ENCODE data around the gene SH3GL3. TPM values are rescaled to one million over a fixed set of nuclear protein-coding genes. Genes with fewer than 3 reads are reported as not detected.

The SH3GL3 gene
- total RNA-seq, 2 experiments from 2014 or later: not detected

GRCh38 chr15:83653288-83653638 lies 206.1 kb downstream of the SH3GL3 start:
- no peaks in the 10 kb centered on the region for H3K4me1 ChIP-seq (ENCODE audit: insufficient read depth, low read length, poor library complexity, severe bottlenecking)
- H2AFZ ChIP-seq (ENCODE audit: low read length): no peak overlapping the region
- POLR2A ChIA-PET: no interaction called here
- H3K79me2 ChIP-seq (ENCODE audit: insufficient read depth, low read depth, low read length): no peaks in the 10 kb centered on the region
- no peaks in the 10 kb centered on the region for H3K9me3 ChIP-seq (ENCODE audit: low read length)
- no peak overlapping the region for H3K4me3 ChIP-seq (ENCODE audit: low read depth, low read length, poor library complexity, severe bottlenecking)
- intact Hi-C loops (cut with micrococcal nuclease; ENCODE audit: unreplicated experiment): no loop called here
- H3K4me2 ChIP-seq (ENCODE audit: low read length): no peak overlapping the region
- BruUV-seq (replicated peaks): no TSS peak
- H3K27ac ChIP-seq (ENCODE audit: low read depth, low read length, poor library complexity, severe bottlenecking): no peak overlapping the region
- TF ChIP-seq EZH2phosphoT487 (IDR thresholded peaks at IDR 0.05; ENCODE audit: borderline replicate concordance, low read depth, low read length): no peak
- no peak for TF ChIP-seq CTCF (conservative IDR thresholded peaks at IDR 0.05; ENCODE audit: low read length)
- H4K20me1 ChIP-seq (ENCODE audit: insufficient read depth, low read length): no peaks in the 10 kb centered on the region
- CTCF ChIA-PET (ENCODE audit: unreplicated experiment): no interaction called here
- DNase-seq (ENCODE audit: low spot score): no peak
- H3K9me2 ChIP-seq (ENCODE audit: insufficient read depth, low read length): no peaks in the 10 kb centered on the region
- no peaks in the 10 kb centered on the region for H3K36me3 ChIP-seq (ENCODE audit: insufficient read depth, low read length)

DNA sequence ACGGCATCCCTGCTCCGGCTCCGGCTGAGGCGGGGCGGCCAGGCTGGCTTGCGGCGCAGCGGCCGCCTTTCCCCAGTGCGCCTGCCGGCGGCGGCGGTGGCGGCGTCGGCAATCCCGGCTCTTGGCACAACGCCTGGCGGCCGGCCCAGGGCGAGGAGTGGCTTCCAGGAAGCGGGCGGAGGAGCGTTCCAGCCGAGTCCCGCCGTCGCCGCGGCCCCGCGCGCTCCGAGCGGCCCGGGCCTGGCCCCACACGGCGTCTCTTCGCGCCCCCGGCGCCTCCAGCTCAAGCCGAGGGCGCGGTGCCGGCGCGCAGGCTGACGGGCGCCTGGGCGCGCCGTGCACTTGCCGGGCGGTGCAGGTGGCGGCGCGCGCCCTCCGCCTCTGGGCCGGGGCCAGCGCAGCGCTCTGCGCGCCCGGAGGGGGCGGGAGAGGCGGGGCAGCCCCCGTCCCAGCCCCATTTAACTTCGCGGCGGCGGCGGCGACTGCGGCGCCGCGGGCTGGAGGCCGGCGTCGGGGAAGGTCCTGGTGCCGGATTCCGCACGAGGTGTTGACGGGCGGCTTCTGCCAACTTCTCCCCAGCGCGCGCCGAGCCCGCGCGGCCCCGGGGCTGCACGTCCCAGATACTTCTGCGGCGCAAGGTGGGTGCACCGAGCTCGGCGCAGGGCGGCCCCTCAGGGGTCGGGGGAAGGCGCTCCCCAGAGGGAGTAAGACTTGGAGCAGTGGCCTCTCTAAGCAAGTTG lies 206.7 kb downstream of the SH3GL3 start, which contains the start of gene ADAMTSL3:
Gene ADAMTSL3, plus strand, starts transcription at position 485 of the 740 bp plus-strand sequence. CDS start 1,639 bp downstream, outside the sequence.
- Histone ChIP-seq H3K9me3 (ENCODE audit: low read length) (no peaks in the 10 kb centered on the region), H2AFZ (ENCODE audit: low read length) (no peak within 1 kb of the TSS), H3K4me1 (ENCODE audit: insufficient read depth, low read length, poor library complexity, severe bottlenecking) (no peaks in the 10 kb centered on the region), H3K9me2 (ENCODE audit: insufficient read depth, low read length) (no peaks in the 10 kb centered on the region), H3K27ac (ENCODE audit: low read depth, low read length, poor library complexity, severe bottlenecking) (no peak within 1 kb of the TSS), H3K79me2 (ENCODE audit: insufficient read depth, low read depth, low read length) (no peaks in the 10 kb centered on the region), H4K20me1 (ENCODE audit: insufficient read depth, low read length) (no peaks in the 10 kb centered on the region), H3K4me3 (ENCODE audit: low read depth, low read length, poor library complexity, severe bottlenecking) (no peak within 1 kb of the TSS), H3K4me2 (ENCODE audit: low read length) (no peak within 1 kb of the TSS), H3K36me3 (ENCODE audit: insufficient read depth, low read length) (no peaks in the 10 kb centered on the region)
- DNase-seq (ENCODE audit: low spot score): no peak
- POLR2A ChIA-PET: no interaction called here
- no peak for TF ChIP-seq CTCF (conservative IDR thresholded peaks at IDR 0.05; ENCODE audit: low read length)
- TF ChIP-seq EZH2phosphoT487 (IDR thresholded peaks at IDR 0.05; ENCODE audit: borderline replicate concordance, low read depth, low read length): no peak
- BruUV-seq (replicated peaks): no TSS peak
- intact Hi-C loops (cut with micrococcal nuclease; ENCODE audit: unreplicated experiment): no loop called here
- CTCF ChIA-PET (ENCODE audit: unreplicated experiment): no interaction called here

Data from OCI-LY7 (cell line).